Measurements from ENCODE around the gene ASB1.

ASB1 gene

DNA sequence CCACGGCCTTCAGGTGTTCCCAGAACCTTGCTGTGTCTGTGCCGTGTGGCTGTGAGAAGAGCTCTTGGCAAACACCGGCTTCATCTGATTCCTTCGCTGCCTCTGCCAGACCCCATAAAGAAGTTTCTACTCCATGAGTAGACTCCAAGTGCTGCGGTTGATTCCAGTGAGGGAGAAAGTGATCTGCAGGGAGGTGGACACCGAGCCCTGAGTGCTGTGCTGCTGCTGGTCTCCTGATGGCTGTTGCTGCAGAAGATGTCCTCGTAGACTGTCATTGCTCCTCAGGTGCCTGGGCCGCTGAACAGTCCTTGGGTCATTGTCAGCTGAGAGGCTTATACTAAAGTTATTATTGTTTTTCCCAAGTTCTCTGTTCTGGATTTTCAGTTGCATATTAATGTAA, 19.6 kb downstream of the ASB1 start:
- DNase-seq: no peak

DNA sequence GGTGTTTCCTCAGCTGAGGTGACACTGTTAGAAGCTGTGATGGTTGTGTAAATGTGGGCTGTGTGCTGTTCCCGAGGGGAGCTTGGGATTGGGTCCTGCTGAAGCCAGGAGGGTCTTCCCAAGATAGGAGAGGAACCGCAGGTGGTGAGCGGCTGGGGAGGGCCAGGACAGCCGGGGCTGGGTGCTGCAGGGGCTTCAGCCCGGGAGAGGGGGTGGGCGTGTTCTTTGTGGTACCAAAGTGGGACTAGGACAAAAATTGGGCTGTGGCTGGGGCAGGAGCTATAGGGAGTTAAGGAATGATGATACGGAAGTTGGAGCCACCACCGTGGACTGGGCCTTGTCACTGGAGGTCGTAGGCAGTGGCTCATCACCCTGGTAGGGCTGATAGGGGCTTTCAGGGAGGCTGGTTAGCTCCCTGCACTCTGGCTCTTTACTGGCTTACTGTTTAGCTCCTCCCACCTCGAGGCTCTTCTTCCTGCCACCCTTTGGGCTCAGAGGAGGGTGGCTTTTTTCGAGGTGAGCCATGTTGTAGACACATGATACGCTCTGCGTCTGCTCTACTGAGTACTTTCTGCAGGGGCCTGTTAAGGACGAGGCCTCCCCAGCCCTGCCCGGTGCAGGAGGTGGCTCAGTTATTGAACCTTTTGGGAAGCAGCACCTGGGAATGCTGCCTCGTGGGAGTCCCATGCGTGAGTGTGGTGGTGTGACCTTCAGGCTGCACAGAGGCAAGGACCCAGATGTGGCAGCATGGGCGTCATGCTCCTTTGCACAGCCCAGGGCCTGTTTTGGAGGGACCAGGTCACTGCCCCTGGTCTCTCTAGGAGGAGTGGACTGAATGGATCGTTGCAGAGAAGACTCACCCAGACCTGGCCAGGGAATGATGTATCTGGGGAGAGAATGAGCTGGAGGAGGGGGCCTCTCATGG, 21.6 kb downstream of the ASB1 start:
- no peak for DNase-seq

DNA sequence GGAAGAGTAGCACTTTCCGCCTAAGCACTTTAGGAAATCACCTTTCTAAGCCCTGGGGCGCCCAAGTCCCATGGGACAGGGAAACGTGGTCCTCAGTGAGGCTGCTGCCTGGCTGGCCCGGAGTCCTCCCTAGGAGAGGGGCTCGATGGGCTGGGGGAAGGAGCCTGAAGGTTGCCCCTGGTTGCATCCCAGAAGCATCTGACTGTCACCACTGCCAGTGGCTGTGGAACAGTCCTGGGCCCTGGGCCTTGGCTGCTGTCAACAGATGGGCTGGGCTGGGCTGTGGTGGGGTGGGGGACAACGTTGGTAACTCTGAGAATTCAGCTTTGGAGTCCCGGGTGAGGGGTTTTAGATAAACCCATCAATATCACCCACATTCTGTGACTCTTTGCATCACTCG, 22.5 kb downstream of the ASB1 start:
- no peak for DNase-seq

DNA sequence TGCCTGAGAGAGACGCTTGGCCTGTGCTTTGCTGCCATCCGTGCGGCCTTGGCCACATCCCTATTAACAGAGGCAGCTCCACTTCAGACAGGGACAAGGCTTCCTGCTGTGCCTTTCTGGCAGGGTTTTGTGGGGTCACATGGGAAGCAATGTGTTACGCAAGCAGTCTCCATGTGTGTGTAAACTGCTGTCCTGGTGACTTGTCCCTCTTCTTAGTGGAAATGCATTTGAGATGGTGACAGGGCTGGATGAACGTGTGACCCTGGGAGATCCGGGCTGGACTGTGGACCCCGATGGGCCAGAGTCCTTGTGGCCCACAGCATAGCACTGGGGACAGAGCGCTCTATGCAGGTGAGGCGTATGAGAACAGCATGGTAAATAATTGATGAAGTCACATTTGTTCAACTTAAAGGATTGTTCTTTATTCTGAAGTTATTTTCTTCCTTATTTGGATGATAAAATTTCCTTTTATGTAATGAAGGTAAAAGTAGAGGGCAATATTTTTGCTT, 23.2 kb downstream of the ASB1 start:
- no peak for DNase-seq

DNA sequence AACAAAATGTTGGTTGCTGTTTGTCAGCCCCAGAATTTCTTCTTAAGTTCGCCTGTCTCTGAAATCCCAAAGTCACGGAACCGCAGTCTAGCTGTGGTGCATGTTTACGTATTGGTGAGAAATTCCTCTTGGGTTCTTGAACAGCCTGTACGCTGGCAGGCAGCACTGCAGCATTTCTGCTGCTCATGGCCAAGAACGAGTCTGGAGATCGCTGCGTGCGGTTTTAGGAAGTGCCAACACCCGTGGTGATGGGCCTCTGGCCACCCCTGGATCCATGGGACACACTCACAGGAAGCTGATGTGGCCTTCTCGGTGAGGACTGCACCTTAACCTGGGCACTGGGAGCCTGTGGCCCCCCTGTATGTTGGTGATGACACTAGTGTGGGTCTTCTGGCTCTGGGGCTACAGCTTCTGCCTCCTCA, 23.7 kb downstream of the ASB1 start:
- DNase-seq: no peak

DNA sequence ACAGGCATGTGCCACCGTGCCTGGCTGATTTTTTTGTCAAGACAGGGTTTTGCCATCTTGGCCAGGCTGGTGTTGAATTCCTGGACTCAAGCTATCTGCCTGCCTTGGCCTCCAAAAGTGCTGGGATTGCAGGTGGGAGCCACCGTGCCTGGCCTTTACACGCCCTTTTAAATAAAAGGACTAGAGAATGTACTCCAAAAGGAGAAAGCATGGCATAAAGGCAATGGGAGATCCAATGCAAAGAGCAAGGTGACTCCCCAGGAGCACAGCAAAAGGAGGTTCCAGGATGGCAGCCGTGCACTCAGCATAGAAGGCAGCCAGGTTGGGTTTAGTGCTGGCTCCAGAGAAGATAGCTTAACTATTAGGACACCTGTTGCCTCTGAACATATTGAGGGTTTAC, 27.1 kb downstream of the ASB1 start:
- no peak for DNase-seq

DNA sequence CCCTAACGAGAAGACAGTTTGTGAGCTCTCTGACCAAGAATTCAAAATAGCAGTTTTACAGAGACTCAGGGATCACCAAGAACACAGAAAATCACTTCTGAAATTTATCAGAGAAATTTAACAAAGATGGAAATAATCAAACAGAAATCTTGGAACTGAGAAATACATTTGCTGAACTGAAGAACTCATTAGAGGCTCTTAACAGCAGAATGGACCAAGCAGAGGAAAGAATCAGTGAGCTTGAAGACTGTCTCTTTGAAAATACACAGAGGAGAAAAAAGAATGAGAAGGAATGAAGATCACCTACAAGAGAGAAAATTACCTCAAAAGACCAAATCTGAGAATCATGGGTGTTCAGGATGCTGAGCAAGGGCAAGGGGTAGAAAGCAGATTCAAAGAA, 29.7 kb downstream of the ASB1 start:
- DNase-seq: no peak

DNA sequence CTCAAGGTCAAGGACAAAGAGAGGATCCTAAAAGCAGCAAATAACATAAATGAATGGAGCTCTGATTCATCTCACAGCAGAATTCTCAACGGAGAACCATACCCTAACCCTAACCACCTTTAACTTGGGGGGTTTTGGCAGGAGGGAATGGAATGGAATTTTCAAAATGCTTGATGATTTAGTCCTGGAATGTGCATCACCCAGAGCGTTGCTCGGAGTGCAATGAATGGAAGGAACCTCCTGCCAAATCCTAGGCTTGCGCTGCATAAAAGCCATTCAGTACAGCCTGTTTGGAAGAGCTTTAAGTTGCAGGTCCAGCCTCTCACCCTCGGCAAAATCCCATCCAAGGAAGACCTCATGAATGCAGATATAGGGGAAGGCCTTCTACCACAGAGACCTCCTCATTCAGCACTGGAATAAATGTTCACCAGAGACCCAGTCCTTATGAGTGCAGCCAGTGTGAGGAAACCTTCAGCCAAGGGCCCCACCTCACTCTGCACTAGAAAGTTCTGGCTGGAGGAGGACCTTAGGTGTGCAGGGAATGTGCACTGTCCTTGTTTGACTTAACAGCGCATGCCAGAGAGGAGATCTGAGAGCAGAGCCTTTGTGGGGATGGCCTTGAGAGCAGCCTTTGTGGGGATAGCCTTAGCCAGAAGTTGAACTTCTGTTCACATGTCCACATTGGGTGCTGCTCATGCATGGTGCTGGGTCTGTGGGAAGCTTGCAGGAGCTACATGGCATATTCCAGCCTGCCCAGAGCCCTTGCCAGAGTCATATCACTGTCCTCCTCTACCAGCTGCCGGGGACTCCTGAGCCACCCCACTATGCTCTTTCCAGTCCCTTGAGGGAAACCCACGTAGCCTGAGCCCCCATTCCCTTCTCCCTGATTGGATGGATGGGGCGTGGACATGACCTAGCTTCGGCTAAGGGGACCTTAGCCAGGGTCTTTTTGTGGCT, 30.5 kb downstream of the ASB1 start:
- DNase-seq: no peak

DNA sequence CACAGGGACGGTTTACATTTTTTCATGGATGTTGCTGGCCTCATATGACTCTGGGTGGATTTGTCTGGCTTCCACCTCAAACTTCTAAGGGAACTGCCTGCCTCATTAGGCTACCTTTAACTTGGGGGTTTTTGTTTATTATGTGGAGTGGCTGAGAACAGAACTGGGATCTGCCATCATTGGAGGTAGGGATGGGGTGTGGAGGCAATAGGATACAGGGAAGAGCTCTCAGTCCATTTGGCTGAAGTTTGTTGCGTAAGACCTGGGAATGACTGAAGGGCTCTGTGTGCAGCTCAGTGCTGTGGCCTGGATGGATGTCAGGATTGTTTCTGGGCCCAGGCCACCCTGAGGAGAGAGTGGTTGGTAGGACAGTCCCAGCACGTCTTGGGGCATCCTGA, 31.2 kb downstream of the ASB1 start:
- DNase-seq: no peak

DNA sequence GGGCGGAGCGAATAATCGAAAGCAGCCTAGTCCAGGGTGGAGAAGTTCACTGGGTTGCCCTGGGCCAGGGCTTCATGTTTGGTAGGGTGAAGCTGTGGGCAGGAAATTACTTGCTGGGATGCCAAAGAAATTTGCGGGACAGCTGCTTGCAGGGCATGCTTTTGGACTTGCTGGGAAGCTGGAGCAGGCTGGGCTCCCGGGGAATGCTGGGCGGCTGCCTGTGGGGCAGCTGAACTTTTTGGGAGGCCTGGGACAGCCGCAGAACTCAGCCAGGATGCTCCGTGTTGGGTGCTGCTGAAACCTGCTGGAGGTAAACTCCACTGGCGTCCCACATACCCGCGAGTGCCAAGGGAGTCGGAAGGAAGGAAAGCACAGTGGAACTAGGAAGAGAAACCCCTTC, 31.9 kb downstream of the ASB1 start:
- no peak for DNase-seq

DNA sequence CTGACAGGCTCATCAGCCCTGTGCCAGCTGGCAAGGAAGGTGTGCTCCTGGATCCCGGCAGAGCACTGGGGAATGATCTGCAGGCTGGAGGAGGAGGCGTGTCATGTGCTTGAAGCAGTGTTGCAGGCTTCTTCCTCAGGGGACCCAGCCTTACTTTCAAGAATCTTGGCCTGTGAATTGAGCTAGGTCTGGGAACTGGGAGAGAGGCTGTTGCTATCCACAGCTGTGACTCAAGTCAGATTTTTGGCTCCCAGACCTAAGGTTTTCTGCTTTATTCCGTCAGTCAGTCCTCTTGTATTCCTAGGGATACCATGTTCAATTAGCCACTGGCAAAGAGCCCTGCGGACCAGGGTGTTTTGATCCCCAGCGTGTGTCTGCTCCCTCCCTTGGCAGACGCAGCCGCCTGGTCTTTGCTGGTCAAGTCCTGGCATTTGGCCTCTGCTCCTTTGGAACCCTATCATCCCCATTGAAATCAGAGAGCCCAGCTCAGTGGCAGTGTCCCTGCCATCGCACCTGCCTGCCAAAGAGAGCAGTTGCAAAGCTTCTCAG, 32.4 kb downstream of the ASB1 start:
- no peak for DNase-seq

DNA sequence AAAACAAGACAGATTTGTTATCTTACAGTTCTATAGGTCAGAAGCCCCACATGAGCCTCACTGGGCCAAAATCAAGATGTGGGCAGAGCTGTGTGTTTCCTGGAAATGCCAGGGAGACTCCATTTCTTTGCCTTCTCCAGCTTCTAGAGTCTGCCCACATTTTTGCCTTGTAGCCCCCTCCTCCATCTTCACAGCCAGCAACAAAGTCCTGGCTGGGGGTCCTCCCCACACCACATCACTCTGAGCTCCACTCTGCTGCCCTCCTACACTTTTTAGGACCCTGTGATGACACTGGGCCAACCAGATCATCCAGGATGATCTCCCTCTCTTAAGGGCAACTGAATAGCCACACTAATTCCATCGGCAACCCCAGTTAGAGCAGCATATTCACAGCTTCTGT, 34.3 kb downstream of the ASB1 start:
- no peak for DNase-seq

DNA sequence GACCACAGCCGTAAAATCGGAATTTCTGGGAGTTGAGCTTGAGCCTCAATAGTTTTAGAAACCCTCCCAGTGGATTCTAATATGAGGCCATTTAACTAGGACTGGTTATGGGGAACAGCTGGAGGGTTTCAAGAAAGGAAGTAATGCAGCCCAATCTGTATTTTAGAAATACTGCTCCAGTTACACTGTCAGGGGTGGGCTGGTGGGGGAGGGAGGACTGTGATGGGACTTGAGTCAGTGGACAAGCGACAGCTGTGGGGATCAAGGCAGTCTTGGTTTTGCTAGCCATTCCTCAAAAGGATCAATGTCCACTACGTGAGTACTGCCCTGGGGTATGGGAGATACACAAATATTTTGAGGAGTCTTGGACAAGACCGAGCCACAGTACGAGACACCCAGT, 34.8 kb downstream of the ASB1 start:
- DNase-seq: no peak

DNA sequence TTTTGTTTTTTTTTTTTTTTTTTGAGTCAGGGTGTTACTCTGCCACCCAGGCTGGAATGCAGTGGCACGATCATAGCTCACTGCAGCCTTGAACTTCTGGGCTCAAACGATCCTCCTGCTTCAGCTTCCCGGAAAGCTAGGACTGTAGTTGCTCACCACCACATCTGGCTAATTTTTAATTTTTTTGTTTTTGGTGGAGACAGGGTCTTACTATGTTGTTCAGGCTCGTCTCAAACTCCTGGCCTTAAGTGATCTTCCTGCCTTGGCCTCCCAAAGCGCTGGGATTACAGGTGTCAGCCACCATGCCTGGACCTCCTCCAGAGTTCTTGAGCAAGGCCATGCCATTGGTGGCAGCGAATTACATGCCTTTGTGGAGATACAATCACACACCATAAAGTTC, 35.2 kb downstream of the ASB1 start:
- no peak for DNase-seq

DNA sequence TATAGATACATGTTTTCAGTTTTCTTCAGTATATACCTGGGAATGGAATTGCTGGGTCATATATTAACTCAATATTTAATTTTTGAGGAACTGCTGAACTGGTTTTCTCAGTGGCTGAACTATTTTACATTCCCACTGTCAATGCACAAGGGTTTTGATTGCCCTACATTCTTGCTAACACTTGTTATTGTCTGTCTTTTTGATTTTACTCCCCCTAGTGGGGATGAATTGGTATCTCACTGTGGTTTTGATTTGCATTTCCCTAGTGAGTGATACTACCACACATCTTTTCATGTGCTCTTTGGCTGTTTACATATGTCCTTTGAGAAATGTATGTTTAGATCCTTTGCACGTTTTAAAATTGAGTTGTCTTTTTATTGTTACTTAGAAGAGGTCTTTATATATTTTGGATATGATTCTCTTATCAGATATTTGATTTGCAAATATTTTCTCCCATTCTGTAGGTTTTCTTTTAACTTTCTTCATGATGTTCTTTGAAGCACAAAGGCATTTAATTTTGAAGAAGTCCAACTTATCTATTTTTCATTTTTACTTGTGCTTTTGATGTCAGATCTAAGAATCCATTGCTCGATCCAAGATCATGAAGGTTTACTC, 36.2 kb downstream of the ASB1 start:
- peak; percentile 36 for DNase-seq

DNA sequence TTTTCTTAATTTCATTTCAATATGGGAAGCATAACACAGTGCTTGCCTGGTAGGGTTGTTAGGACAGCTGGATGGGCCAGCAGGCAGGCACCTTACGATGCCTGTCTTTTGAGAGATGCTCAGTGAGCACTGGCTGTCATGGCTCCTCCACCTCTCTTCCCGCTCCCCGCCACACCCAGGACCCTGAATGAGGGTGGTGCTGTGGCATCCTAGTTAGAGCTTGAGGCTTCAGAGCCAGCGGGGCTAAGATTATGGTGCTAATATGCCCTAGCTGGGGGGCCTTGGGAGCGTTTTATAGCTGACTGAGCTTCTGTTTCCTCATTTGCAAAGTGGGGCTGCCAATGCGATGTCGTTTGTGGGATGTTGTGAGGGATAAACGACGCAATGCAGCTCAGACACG, 37.7 kb downstream of the ASB1 start:
- no peak for DNase-seq

DNA sequence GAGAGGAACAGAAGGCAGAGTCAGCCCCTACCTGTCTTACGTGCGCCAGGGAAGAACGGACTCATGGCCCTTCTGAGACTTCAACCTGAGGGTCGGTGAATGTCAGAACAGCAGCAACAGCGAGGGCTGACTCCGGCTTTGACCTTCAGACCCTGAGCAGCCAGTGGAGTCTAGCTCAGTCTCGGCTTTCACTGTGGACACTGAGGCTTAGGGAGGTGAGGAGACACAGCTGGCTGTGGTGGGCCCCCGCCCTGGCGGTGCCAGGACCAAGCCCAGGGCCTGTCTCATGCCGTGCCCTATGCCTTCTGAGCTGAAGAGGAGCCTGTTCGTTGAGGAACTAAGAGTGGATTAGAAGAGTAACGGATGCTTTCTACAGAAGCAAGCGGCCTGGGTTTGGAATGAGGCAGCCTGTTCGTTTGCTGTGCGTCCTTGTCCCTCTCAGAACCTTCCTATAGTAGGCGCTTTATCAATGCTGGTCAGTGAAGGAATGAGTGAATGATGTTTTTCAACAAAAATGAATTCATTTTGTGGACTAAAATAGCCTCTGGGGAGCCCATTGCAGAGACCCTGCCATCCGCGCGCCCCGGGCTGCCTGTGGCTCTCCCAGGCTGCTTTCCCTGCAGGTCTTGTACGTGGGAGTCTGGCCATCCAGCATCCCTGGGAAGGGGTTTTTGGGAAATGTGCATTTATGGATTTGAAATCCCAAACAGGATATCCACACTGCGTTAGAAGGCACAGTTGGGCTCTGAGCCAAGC, 38.9 kb downstream of the ASB1 start:
- no peak for DNase-seq

DNA sequence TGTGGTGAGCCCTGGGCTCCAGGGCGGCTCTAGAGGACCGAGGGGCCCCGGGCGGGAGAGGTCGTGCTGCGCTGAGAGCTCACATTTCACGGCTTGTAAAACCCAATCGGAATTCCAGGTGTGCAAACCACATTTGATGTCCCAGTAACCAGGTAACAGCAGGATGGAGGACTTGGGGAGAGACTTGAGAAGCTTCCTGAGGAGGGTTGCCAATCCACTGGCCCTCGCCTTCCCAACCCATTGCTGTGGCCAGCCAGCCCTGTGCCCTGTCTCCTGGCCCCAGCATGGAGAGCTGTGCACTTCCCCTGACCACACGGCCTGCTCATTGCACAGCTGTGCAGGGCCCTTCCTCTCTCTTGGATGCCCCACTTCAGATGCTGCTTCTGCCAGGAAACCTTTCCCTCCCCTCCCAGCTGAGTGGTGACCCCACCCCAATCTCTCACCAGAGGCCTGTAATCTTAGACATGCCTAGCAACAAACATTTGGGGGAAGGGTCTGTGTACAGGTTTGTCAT, 39.6 kb downstream of the ASB1 start:
- no peak for DNase-seq

DNA sequence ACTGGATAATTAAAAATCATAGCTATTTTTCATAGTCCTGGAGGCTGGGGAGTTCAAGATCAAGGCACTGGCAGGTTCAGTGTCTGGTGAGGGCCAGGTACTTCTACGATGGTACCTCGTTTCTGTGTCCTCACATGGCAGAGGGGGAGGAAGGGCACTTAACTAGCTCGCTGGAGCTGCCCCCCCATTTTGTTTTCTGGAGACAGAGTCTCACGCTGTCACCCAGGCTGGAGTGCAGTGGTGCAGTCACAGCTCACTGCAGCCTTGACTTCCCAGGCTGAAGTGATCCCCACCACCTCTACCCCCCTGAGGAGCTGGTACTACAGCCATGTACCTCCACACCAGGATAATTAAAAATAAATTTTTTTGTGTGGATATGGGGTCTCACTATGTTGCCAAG, 40.3 kb downstream of the ASB1 start:
- DNase-seq: no peak

DNA sequence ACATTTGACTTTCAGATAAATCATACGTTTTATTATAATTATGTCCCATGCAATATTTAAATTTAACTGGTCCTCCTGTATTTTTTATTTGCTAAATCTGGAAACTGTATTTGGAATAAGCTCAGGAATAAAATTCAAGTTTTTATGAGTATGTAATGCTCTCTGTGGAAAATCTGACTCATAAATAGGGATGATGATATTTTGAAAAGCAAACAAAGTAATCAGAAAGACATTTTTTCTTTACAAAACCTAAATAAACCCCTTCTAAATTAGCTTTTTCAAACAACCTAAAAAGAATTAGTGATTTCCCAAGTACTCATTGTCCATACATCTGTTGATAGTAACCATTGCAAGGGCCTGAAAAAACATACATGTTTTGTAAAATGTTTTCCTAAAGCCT, 41.1 kb downstream of the ASB1 start:
- DNase-seq: no peak

DNA sequence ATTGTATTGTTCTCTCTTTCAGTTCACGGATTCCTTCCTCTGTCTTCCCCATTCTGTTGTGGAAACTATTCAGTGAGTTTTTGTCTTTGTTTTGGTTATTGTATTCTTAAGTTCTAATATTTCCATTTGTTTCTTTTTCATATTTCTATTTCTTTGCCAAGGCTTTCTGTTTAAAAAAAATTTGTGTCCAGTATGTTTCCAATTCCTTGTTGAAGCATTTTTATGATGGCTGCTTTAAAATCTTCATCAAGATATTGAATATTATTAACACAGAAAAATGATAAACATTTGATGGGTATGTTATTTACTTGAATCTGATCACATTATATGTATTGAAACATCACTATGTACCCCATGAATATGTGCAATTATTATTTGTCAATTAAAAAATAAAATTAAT, 42.4 kb downstream of the ASB1 start:
- no peak for DNase-seq

DNA sequence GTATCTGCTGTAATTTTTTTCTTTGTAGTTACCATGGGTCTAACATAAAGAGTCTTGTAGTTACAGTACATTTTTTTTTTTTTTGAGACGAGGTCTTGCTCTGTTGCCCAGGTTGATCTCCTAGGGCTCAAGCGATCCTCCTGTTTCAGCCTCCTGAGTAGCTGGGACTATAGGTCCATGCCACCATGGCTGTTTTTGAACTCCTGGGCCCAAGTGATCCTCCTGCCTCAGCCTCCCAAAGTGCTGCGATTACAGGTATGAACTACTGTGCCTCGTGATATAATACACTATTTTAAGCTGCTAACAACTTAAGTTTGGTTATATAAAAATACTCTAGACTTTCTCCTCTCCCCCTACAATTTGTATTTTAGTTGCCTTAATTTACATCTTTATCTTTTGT, 46.3 kb downstream of the ASB1 start:
- DNase-seq: no peak
